Astrocyte of the cerebellum (primary cell): ENCODE measurements around the gene DIP2B.

ENCODE experiments used
- DNase-seq: peaks from one replicate; pipeline ENCODE4 v3.0.0-alpha.2; 2011; ENCODE audit warnings: low read depth
- H3K4me3 ChIP-seq: 2 replicates; pipeline ENCODE4 v1.5.1; 2011; ENCODE audit warnings: mild to moderate bottlenecking, low read depth, low read length, moderate library complexity
- CTCF ChIP-seq: IDR thresholded peaks from 2 replicates; pipeline ENCODE4 v1.5.1; 2012; ENCODE audit warnings: low read length, low read depth, moderate library complexity, mild to moderate bottlenecking; ENCODE audit errors: missing control alignments
- in situ Hi-C: cut with HindIII; loops from 2 replicates; pipeline ENCODE4 v1.10.0; 2017; ENCODE audit warnings: low sequenced_read_pairs

DIP2B gene

GRCh38 chr12:50579757-50580267, 75.0 kb downstream of the DIP2B start:
- no peak overlapping the region for H3K4me3 ChIP-seq
- no peak for TF ChIP-seq CTCF
- in situ Hi-C loops, result no loop called here
- DNase-seq, result no peak

- no peak for TF ChIP-seq CTCF
- DNase-seq, result no peak
- H3K4me3 ChIP-seq, result no peak overlapping the region
- in situ Hi-C loops, result no loop called here
Measured at GRCh38 chr12:50580436-50580835, 75.7 kb downstream of the DIP2B start.

- no peak overlapping the region for H3K4me3 ChIP-seq
- DNase-seq, result no peak
- in situ Hi-C loops, result no loop called here
Measured at GRCh38 chr12:50581226-50582184, 76.7 kb downstream of the DIP2B start.

GRCh38 chr12:50584135-50584534, 79.3 kb downstream of the DIP2B start:
- H3K4me3 ChIP-seq, result no peak overlapping the region
- TF ChIP-seq CTCF, result no peak
- in situ Hi-C loops, result no loop called here
- DNase-seq, result no peak

More at GRCh38 chr12:50581226-50582184, 76.7 kb downstream of the DIP2B start:
- TF ChIP-seq CTCF, result no peak

- DNase-seq, result no peak
- in situ Hi-C loops, result loop anchor here (5.0 kb wide), 1 partner anchor 48 kb away; no protein-coding TSS in a partner anchor
- TF ChIP-seq CTCF, result no peak
- no peak overlapping the region for H3K4me3 ChIP-seq
Measured at GRCh38 chr12:50589650-50590435, 85.1 kb downstream of the DIP2B start.

GRCh38 chr12:50590869-50591268, 86.1 kb downstream of the DIP2B start:
- in situ Hi-C loops, result no loop called here
- no peak overlapping the region for H3K4me3 ChIP-seq
- no peak for TF ChIP-seq CTCF
- DNase-seq, result no peak
